Adrenal gland (tissue), 5 donors: Measurements from ENCODE around the gene NOSIP.

Source experiments
- CTCF ChIP-seq, 6 experiments: fragments of 450-650 bp in 4 of 6; fragments of 200-600 bp in 2 of 6; sonication (generic) in 1 of 6; IDR thresholded peaks; 1 replicate in 5 of 6; 2 replicates in 1 of 6; pipeline versions ENCODE4 v1.5.1 to v1.8.0; 2016 to 2021; ENCODE audit warnings: antibody characterized with exemption in 6 of 6, mild to moderate bottlenecking in 2 of 6, moderate library complexity in 1 of 6
- POLR2A ChIP-seq, 2 donors: fragments of 450-650 bp; IDR thresholded peaks; one replicate each; pipeline ENCODE4 v1.6.1; 2017; ENCODE audit warnings: antibody characterized with exemption in 2 of 2, mild to moderate bottlenecking in 2 of 2, moderate library complexity in 1 of 2
- donor health status: DM: no; HTN: no; CAD: no.

- TF ChIP-seq CTCF (IDR thresholded peaks at IDR 0.05), result peak; percentile 48 to 82 (median 75)
- no peak for TF ChIP-seq POLR2A (IDR thresholded peaks at IDR 0.05)
Measured at GRCh38 chr19:49506575-49507105, 73.7 kb downstream of the NOSIP start.
